ENCODE results near the gene ZNHIT2. TPM values are rescaled to one million over a fixed set of nuclear protein-coding genes. Genes with fewer than 3 reads are reported as not detected.
A peak's percentile ranks its signal among the peaks of the same experiment; 100 is the strongest.

The ZNHIT2 gene
- total and polyA plus RNA-seq, 2 of the 13 experiments (the other 11 are each of a cell fraction or from before 2014, with no cell fraction given), result 1.1 to 6.5 TPM

DNA sequence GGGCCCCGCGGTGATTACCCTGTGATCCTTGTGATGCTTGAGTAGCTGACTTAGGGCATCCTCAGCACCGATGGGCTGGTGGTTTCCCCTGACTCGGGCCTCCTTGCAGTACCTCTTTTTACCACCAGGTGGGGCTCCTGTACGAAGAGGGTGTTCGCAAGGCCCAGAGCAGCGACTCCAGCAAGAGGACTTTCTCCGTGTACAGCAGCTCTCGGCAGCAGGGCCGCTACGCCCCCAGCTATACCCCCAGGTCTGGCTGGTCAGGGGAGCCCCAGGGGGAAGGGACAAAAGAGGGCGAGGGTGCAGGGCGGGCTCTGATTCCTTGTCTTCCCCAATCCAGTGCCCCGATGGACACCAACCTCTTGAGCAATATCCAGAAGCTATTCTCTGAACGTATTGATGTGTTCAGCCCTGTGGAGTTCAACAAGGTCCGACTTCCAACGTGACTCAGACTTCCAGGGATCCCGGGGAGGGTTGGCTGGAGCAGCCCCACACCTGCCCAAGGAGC, 7.1 kb downstream of the ZNHIT2 start:
- POLR2A ChIA-PET, result interaction anchor here (0.8 to 5.0 kb wide), 18 partner anchors 9 to 332 kb away, joined by 3 to 86 read pairs (median 8); partner anchors contain the start of genes BATF2, CAPN1, DPF2 and FAU
- H4K20me1 ChIP-seq (ENCODE audit: insufficient read depth, low read length), result no peaks in the 10 kb centered on the region
- H3K4me2 ChIP-seq (ENCODE audit: low read depth, low read length), result peak overlapping the region; percentile 82
- peak; percentile 68 for DNase-seq (ENCODE audit: low spot score)
- H3K79me2 ChIP-seq (ENCODE audit: insufficient read depth, low read length), result peaks cover 7% of the 10 kb centered on the region
- BruUV-seq (replicated peaks), result no TSS peak
- peak overlapping the region; percentile 45; the same call in 1 of the 2 replicates for H3K9ac ChIP-seq (ENCODE audit: insufficient read depth, low read depth, low read length)
- in situ Hi-C loops (cut with HindIII; ENCODE audit: extremely low pct_ligation_motif_present, low pct_unique_long_range_greater_than_20kb), result loop anchor here (5.0 kb wide), 1 partner anchor 72 kb away; the partner anchor contains the start of gene CAPN1
- H3K36me3 ChIP-seq (replicated peaks in 1 of 2; ENCODE audit: control insufficient read depth in 1 of 2, insufficient read depth in 2 of 2, low read length in 2 of 2), result peaks cover 6 to 21% of the 10 kb centered on the region in 2 experiments; a peak in 4 of 5 replicates
- H3K9me3 ChIP-seq (ENCODE audit: low read length), result no peaks in the 10 kb centered on the region
- intact Hi-C loops (cut with micrococcal nuclease; ENCODE audit: unreplicated experiment), result loop anchor here (2.0 kb wide), 1 partner anchor 14 kb away; the partner anchor contains the start of gene VPS51
- WGBS (ENCODE audit: low lambda C conversion rate), result 0% methylated on average over 7 of the region's 18 CpGs
- CTCF ChIA-PET (ENCODE audit: low intra/inter-chr PET ratio, low total read pairs), result interaction anchor here (0.6 to 1.5 kb wide), 3 partner anchors 70 to 143 kb away, joined by 3 to 9 read pairs (median 4); partner anchors contain the start of gene ARL2
- peaks cover 24% of the 10 kb centered on the region for H3K4me1 ChIP-seq (ENCODE audit: insufficient read depth, low read length)
- no peak overlapping the region for H2AFZ ChIP-seq (ENCODE audit: low read length)
- no peaks in the 10 kb centered on the region for H3K27me3 ChIP-seq (ENCODE audit: control insufficient read depth in 1 of 2, insufficient read depth in 2 of 2, low read length in 2 of 2)
- ATAC-seq, result peak; percentile 24
- peak overlapping the region; percentile 60 for H3K27ac ChIP-seq (ENCODE audit: extremely low read length, insufficient read depth, low read length)
- peak; percentile 74 for FAIRE-seq
- peak overlapping the region; percentile 22 to 95 (median 40) for H3K4me3 ChIP-seq (replicated peaks in 1 of 3; ENCODE audit: insufficient read depth in 1 of 3, low read depth in 2 of 3, low read length in 3 of 3)
- no peak for TF ChIP-seq ZEB1 (IDR thresholded peaks at IDR 0.05; ENCODE audit: insufficient replicate concordance, low read depth)
- no peak for TF ChIP-seq XBP1 (CRISPR knock-in tag; IDR thresholded peaks at IDR 0.05)
- 0 out of 2 replicates have a peak, but pooled peaks have one; percentile 44 for TF ChIP-seq ZNF614 (CRISPR knock-in tag; IDR thresholded peaks at IDR 0.05; ENCODE audit: borderline replicate concordance)
- TF ChIP-seq CTCF (CRISPR knock-in tag; IDR thresholded peaks at IDR 0.05), result peak; percentile 91
- TF ChIP-seq ERF (CRISPR knock-in tag; IDR thresholded peaks at IDR 0.05), result peak; percentile 48; the same call in 1 of the 2 replicates
- TF ChIP-seq AGO1 (IDR thresholded peaks at IDR 0.05; ENCODE audit: low read depth, low read length, poor library complexity, severe bottlenecking), result no peak
- TF ChIP-seq FOXO1 (CRISPR knock-in tag; IDR thresholded peaks at IDR 0.05), result no peak
- TF ChIP-seq, protein P1, sequence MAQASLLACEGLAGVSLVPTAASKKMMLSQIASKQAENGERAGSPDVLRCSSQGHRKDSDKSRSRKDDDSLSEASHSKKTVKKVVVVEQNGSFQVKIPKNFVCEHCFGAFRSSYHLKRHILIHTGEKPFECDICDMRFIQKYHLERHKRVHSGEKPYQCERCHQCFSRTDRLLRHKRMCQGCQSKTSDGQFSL (CRISPR knock-in tag; IDR thresholded peaks at IDR 0.05), result no peak
- no peak for TF ChIP-seq TCF7L2 (IDR thresholded peaks at IDR 0.05; ENCODE audit: low read depth, low read length)
- no peak for TF ChIP-seq IKZF4 (CRISPR knock-in tag; IDR thresholded peaks at IDR 0.05; ENCODE audit: borderline replicate concordance, low read depth, not compliant biosample characterization)
- TF ChIP-seq, protein P2, sequence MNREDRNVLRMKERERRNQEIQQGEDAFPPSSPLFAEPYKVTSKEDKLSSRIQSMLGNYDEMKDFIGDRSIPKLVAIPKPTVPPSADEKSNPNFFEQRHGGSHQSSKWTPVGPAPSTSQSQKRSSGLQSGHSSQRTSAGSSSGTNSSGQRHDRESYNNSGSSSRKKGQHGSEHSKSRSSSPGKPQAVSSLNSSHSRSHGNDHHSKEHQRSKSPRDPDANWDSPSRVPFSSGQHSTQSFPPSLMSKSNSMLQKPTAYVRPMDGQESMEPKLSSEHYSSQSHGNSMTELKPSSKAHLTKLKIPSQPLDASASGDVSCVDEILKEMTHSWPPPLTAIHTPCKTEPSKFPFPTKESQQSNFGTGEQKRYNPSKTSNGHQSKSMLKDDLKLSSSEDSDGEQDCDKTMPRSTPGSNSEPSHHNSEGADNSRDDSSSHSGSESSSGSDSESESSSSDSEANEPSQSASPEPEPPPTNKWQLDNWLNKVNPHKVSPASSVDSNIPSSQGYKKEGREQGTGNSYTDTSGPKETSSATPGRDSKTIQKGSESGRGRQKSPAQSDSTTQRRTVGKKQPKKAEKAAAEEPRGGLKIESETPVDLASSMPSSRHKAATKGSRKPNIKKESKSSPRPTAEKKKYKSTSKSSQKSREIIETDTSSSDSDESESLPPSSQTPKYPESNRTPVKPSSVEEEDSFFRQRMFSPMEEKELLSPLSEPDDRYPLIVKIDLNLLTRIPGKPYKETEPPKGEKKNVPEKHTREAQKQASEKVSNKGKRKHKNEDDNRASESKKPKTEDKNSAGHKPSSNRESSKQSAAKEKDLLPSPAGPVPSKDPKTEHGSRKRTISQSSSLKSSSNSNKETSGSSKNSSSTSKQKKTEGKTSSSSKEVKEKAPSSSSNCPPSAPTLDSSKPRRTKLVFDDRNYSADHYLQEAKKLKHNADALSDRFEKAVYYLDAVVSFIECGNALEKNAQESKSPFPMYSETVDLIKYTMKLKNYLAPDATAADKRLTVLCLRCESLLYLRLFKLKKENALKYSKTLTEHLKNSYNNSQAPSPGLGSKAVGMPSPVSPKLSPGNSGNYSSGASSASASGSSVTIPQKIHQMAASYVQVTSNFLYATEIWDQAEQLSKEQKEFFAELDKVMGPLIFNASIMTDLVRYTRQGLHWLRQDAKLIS (CRISPR knock-in tag; IDR thresholded peaks at IDR 0.05), result no peak
- TF ChIP-seq, protein P3, sequence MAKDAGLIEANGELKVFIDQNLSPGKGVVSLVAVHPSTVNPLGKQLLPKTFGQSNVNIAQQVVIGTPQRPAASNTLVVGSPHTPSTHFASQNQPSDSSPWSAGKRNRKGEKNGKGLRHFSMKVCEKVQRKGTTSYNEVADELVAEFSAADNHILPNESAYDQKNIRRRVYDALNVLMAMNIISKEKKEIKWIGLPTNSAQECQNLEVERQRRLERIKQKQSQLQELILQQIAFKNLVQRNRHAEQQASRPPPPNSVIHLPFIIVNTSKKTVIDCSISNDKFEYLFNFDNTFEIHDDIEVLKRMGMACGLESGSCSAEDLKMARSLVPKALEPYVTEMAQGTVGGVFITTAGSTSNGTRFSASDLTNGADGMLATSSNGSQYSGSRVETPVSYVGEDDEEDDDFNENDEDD (CRISPR knock-in tag; IDR thresholded peaks at IDR 0.05; ENCODE audit: borderline replicate concordance), result no peak
- no peak for TF ChIP-seq ZNF616 (CRISPR knock-in tag; IDR thresholded peaks at IDR 0.05; ENCODE audit: low read depth)
- TF ChIP-seq SAFB2 (CRISPR knock-in tag; IDR thresholded peaks at IDR 0.05; ENCODE audit: borderline replicate concordance, low read depth), result no peak
- TF ChIP-seq, protein P4, sequence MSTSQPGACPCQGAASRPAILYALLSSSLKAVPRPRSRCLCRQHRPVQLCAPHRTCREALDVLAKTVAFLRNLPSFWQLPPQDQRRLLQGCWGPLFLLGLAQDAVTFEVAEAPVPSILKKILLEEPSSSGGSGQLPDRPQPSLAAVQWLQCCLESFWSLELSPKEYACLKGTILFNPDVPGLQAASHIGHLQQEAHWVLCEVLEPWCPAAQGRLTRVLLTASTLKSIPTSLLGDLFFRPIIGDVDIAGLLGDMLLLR (CRISPR knock-in tag; IDR thresholded peaks at IDR 0.05), result no peak
- TF ChIP-seq ZNF205 (CRISPR knock-in tag; IDR thresholded peaks at IDR 0.05), result no peak
